GM12878 (cell line): ENCODE measurements around the gene EMID1.

Experiments used
- USF1 ChIP-seq: IDR thresholded peaks from 2 replicates; pipeline ENCODE4 v1.6.1; 2011; ENCODE audit warnings: borderline replicate concordance, low read depth, mild to moderate bottlenecking, moderate library complexity, mixed read lengths, low read length; ENCODE audit not compliant: insufficient read depth; ENCODE audit errors: extremely low read length
- TF ChIP-seq, protein P1 (sequence below): IDR thresholded peaks from 2 replicates; pipeline ENCODE4 v1.6.1; 2012; ENCODE audit warnings: low read depth, low read length, improper control_type of control experiment

- no peak for TF ChIP-seq USF1
- TF ChIP-seq, protein P1, sequence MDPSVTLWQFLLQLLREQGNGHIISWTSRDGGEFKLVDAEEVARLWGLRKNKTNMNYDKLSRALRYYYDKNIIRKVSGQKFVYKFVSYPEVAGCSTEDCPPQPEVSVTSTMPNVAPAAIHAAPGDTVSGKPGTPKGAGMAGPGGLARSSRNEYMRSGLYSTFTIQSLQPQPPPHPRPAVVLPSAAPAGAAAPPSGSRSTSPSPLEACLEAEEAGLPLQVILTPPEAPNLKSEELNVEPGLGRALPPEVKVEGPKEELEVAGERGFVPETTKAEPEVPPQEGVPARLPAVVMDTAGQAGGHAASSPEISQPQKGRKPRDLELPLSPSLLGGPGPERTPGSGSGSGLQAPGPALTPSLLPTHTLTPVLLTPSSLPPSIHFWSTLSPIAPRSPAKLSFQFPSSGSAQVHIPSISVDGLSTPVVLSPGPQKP: no peak
Observed at GRCh38 chr22:29251981-29252911, 46.5 kb downstream of the EMID1 start.
